NCI-H2227 (cell line): ENCODE results near the gene TLCD1.

ENCODE experiments used
- DNase-seq: peaks from one replicate; lab custom pipeline; 2025; ENCODE audit not compliant: unreplicated experiment; lab: John Stamatoyannopoulos, UW

TLCD1 gene

DNA sequence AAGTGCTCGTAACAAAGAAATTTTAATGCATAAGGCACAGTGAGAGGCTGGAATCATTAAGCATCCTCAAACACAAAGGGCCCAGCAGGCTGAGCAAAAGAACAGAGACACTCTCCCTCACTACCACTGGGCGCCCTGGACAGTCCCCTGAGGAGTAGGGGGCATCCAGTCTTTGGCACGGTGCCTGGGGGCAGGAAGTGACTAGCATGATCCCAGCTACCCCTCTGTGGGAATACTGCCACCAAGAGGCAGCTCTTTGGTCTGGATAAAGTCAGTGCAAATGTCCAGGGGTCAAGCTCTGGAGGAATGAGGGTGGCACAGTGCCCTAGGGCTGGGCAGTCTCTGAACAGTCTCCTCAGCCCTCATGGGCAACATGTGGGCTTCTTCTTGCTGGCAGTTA, 11.8 kb downstream of the TLCD1 start:
- DNase-seq, result no peak

DNA sequence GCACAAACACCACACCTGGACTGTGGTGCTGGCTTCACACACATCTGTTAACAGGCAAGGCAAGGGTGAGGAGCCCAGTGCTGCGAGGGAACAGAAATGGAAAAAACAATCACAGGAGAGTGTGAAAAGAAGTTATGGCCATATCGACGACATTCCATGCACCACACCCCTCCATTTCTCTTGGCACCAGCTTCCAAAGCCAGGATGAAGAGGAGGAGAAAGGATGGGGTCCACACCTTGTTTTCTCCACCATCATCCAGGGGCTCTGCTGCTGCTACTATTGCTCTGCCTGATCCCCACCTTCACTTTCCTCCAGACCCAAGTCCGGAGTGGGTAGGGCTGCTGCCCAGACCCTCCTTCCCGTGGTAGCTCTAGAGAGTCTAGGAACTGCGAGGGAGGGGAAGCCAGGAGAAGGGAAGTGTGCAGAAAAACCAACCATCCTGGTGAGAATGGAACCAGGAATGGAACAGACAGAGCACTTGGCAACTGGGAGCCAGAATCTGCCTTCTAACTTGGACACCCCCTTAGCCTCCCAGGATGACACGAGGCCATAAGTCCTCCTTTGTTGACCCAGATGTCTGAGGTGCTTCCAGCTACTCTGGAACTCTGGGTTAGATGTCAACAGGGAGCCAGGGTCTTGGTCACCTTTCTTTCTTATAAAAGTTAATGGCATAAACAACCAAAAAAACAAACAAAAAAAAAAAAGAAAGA, 13.2 kb downstream of the TLCD1 start:
- DNase-seq, result no peak

DNA sequence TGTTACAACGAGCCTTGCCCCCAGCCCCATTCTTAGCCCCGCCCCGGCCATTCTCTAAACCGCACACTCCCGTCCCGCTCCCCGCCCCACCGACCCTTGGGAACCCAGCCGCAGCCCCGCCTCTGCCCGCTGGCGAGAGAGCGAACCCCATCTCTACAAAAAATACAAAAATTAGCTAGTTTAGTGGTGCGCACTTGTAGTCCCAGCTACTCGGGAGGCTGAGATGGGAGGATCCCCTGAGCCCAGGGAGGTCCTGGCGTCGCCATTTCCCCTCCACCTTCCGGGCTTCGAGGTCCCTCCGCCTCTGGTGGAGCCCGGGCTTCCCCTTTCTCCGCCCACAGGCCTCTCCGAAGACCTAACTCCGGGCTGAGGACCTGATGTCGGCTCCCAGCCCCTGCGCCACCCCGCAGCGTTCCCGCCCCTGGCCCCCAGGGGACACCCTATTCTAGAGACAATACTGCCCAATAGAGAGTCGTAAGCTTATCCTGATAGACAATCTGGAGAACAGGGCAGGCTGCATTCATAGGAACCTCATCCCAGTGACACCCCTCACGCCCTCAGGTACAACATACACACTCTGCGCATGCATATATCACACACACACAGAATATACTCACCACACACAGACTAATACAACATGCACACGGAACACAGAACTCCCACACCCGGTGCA, 13.9 kb downstream of the TLCD1 start:
- no peak for DNase-seq

DNA sequence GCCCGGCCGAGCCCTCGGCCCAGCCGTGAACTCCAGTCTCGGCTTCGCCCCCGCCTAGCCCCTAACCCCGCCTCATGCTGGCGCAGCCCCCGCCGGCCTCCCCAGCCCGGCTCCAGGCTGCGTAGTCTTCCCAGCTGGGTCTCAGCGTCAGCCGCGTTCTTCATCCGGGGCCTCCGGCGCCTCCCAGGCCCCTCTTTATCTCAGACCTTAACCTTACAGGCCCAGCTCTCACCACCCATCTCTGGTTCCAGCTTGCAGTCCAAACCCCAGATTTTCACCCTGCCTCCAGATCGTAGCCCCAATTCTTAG, 14.4 kb downstream of the TLCD1 start, which contains the start of gene PROCA1:
Gene PROCA1 (minus strand): TSS at position 166 of the 309 bp plus-strand sequence. CDS start 228 bp downstream, outside the sequence.
- no peak for DNase-seq

DNA sequence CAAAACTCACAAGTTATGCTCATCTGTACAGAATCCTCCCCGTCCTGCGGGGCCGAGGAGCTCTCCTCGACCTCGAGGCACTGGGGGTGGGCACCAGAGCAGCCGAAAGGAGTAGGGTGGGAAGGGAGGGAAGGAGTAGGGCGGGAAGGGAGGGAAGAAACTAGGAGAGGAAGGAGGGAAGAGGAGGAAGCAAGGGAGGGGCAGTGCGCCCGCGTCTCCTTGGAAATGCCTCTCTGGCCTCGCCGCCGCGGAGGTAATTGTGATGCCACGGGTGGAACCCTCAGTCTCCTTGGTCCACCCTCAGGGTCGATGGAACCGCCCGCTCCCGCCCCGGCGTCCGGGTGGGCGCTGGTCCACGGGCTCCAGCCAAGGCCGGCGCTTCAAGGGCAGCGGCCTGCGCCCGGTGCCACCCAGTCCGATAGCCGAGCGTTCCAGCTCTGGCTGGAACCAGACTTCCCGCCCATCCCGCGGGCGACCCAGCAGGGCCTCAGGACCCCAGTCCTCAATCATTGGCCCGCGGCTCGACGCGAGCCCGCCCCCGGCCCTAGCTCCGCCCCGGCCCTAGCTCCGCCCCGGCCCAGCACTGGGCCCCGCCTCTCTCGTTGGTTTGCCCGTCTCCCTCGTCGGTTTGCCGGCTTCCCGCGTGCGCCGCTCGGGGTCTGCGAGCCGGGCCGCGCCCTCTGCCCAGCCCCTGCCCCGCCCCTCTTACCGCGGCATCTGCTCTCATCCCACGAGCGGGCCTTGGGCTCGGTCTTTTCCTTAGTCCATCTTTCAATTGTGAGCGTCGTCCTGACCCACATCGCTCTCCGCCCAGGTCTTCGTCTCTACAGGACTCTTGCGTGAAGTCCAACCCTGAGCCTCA, 14.9 kb downstream of the TLCD1 start:
- peak; percentile 90 for DNase-seq

DNA sequence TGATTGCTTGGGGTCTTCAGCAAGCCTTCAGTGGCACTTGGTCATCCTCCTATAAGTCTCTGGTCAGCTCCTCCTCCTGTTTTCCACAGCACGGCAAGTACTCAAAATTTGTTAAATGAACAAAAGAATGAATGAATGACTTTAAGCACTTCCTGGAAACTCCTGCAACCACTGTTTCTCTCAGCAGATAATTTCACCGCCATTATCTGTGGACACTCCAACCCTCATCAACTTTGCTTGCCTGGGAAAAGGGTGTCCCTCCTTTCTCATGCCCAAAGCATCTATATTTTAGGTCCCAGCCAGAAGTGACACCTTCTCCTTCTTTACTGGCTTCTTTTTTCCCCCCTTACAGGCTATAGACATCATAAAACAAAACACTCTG, 18.7 kb downstream of the TLCD1 start:
- no peak for DNase-seq

DNA sequence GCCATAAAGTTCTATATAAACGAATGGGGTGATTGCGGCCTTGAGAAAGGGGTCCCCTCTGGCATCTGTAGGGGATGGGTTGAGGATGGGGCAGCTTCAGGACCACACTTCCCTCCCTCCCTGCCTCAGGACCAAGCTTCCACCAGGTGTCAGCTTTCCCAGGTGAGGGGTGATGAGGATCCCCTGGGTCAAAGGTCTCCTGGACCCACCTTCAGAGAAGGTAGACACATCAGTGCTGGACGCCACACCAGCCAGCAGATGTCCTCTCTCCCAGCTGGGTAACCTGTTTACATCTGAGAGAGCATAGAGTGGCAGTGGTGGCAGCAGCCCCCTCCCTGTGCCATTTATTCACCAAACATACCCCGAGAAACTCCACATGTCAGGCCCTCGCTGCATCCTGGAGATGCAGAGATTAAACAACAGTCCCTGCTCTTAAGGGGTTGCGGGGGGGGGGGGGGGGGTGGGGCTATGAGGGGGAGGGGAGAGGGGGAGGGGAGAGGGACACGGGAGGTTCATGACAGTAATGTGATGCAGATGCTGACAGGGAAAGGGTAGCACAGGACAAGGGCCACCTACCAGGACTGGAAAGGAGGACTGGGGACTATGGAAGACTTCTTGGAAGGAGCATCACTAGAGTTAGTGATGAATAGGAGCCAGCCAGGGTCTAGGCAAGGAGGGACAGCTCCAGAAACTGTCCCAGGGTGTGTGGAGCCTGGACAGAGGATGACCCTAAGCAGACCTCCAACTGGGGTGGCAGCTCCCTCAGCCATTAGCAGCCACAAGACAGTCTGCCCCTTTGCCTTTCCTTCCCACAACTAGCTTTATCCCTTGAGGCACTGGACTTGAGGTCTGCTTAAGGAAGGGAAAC, 19.3 kb downstream of the TLCD1 start:
- no peak for DNase-seq

DNA sequence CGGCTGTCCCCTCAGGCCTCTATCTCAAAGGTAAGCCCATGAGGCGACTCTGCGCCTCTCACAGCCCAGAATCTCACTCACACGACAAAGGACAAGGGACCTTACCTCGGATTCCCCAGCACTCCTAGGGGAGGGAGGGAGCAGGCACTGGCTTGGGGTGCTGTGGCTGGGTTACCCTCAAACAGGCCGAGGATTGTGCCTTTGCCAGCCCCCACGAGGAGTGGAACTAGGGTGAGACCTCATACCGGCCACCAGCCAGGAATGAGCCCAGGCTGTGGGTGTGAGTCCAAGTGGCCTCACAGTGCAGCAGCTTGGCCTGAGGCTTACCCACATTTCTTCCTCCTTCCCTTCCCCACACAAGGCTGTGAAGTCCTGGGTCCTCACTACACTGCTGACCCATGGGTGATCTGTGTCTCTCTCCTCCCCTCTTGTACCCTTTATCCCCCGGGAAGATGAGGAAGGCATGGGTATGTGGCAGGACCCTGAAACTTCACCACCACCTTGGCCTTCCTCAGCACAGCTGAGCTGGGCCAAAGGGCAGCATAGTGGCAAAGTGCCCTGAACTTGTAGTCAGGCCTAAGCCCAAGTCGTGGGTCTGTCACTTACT, 20.2 kb downstream of the TLCD1 start:
- no peak for DNase-seq

DNA sequence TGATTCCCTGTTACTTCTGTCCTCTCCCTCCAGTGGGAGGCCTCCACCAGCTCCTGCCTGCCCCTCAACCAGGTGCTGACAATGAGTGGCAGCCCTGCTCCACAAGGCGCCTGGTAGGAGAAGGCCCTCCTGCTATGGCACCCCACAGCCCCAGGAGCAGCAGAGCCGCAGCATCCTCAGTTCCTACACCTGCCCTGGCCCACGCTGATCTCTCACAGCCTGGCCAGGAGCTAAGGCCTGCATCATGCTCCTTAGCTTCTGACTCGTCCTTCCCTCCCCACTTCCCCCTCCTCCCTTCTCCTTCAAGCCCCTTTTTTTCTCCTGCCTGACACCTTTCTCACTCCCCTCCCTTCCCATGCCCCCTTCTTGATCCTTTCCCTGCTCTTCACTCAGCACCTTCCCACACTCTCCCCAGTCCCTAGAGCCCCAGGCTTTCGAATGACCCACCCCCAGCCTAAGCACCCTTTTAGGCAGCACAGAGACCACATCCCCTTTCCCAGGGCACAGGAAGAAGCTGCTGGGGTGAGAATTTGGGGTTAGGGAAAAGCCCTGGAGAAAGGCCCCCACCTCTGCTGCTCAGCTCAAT, 20.9 kb downstream of the TLCD1 start:
- DNase-seq, result no peak

DNA sequence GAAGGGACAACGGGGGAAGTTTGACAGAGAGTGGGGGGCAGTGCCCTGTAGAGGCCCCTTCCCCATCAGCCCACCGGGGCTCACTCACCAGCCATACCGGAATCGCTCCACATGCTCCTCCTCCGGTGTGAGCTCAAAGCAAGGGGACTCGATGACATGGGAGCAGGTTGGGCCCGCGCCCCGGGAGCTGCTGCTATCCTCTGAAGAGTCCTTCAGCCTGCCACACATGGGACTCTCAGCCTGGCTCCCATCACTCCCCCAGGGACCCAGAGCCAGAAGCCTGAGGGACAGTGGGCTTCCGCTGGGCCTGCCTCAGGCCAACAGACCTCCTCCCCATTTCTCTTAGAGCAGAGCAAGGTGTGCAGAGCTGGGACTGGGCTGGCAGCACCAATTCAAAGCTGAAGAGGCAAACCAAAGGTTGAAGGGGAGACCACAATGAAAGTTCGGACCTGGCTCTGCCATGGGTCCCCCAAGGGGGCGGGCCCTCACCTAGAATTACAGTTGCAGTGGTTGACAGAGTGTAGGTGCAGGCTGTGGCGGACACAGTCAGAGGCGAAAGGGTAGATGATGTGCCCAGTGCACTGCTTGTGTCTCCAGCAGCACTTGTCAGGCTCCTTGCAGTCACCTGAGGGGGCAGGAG, 21.7 kb downstream of the TLCD1 start:
- no peak for DNase-seq

DNA sequence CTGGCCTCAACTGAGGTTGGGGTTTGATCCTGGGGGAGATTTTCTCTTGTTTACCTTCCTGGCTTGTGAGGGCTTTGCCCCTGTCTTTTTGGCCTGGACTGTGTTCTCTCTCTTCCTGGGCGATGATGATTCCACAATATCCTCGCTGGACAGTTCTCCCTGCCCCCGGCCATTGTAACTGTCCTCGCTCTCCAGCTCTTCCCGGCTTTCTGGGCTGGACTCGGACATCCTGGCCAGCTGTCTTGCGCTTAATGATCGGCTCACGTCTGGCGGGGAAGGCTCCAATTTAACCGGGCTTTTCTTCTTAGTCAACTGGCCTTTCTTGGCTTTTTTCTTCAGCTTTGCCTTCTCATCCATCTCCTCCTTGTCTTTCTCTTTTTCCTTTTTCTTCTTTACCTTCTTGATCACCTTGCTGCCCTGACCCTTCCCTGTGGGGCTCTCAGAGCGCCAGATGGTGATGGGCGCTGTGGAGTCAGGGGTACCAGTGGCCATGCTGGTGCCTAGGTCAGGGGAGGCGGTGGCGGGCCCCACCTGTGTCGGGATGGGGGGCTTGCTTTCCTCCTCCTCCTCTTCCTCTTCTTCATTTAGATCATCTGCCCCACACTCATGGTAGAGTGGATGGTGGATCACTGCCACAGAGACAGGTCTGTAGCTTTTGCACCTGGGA, 22.3 kb downstream of the TLCD1 start:
- no peak for DNase-seq

DNA sequence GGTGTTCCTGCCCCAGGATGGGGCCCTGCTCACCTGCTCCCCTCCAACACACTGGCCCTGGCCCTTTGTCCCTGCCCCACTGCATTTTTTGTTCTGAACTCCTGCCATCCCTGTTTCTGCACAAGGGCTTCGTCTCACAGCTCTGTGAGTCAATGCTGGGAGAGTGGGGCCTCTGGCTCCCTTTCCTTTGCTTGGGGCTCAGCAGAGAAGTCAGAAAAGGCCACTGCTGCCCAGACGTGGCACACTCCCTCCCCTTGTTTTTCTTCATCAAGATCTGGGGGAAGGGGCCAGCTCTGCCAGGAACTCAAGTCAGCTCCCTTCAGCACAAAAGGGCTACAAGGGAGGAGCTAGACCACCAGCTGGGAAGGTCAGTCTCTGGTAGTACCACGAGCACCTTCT, 23.3 kb downstream of the TLCD1 start:
- no peak for DNase-seq

DNA sequence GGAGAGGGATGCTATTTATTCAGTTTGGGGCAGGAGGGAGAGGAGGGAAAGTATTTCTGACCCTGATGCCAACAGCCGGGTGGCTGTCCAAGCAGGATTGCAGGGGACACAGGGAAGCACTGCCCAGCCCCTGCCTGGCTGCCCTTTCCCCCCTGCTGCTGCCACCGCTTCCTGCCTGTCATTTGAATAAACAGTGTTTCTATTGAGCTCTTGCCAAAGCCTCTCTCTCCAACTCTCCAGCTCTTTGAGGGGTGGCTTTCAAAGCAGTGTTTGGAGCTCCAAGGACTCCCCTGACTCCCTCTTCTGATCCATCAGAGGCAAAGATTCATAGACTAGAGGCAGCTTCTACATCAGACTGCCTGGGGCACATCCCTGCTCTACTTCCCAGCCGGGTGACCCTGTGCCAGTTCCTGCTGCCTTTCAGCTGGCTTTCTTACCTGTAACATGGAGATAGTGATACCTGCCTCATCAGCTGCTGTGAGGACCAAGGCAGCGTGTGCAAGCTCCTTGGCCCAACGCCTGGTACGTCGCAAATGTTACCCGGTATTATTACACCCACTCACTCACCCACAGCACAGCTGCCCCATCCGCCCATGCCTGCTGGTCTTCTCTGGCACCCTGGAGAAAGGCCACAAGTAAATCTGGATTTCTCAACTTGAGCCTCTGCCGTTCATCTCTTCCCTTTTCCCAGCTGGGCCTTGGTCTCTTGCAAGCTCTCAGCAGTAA, 23.8 kb downstream of the TLCD1 start:
- no peak for DNase-seq

DNA sequence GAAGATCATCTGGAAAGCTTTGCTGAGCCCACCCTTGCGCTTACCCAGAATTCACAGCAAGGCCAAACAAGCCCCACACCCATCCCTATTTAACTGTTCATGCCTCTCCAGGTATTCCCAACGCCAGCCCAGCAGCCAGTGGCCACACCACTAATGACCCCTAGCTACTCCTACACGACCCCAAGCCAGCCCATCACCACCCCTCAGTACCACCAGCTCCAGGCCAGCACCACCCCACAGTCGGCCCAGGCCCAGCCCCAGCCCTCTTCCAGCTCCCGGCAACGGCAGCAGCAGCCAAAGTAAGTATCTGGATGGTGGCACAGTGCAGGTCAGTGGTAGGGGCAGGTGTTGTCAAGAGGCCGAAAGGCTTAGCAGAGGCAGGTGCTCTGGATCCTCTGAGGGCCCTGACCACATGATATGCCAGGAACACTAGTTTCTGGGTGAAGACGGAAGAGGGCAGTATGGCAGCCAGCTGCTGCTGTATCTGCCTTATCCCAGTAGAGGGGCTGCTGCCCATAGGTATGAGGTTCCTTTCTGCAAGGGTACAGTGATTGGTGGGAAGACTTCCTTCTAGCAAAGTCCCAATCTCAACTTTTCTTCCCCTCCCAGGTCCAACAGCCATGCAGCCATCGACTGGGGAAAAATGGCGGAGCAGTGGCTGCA, 25.1 kb downstream of the TLCD1 start:
- DNase-seq, result no peak

DNA sequence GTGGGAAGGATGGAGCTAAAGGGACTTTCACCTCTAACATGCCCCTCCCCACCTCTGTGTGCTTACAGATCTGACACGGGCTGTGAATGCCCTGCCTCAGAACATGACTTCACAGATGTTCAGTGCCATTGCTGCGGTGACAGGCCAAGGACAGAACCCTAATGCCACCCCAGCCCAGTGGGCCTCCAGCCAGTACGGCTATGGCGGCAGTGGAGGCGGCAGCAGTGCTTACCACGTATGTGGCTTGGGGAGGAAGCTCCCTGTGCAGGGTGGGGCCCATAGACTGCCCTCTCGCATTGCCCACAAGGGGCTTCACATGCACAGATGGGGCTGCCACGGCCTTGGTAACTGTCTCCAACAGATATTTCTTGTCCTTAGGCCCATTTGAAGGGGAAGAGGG, 25.8 kb downstream of the TLCD1 start:
- no peak for DNase-seq

DNA sequence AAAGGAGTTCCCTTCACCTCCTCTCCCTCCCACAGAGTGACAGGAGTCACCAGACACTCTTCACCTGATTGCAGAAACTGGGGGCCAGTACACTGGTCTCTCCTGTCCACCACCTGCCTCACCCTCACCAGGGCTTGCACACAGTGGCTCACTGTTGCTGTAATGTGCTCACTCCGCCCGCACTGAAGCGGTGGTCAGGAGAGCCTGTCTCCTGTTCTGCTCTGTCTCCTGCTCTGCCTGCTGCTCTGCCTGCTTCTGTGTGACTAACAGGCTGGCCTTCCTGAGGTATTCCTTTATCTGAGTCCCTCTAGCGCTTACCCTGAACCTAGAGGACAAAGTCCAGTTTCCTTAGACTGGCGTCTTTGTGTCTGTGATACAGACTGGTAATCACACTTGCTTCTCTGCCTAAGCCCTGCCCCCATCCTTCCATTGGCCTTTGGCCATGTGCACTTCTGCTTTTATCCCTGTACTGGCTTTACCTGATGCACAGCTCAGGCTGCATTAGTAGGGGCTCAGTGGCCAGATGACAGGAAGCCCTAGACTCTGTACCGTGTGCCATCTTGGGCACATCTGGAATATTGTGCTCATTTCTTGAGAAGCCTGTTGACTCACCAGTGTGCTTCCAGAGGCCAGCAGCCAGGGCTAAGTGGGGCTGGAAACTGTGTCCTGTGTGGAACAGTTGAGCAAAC, 27.6 kb downstream of the TLCD1 start:
- DNase-seq, result no peak

DNA sequence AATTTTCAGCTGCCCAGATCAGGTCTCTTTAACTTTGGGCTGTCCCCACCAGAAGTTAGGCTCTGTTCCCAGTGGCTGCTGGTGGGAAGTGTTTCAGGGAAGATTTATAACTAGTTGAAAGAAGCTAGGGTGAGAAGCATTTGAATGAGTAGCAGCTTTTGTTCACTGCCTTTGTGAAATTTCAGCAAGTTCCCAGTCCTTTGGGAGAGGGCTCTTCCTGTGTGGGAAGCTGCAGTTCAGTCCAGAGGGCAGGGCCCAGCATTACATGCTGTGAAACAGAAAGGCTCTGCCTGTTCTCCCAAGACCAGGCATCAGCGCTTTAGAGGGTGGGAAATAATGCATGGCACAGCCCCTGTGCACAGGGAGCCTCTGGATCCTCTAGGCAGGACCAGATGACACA, 32.2 kb downstream of the TLCD1 start:
- no peak for DNase-seq

DNA sequence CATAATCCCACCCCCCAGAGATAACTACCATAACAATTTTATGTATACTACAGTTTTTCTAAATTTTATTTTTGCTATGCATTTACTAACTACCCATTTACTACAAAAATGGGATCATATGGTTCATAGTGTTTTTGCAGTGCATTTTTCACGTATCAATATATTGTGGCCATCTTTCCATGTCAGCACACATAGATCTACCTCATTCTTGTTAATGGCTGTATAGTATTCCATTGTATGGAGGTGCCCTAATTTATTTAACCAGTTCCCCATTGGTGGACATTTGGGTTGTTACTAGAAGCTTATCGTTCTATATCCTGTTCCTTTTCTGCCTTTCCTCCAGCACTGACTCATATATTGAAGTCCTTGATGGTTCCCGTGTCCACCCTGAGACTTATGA, 37.0 kb downstream of the TLCD1 start:
- no peak for DNase-seq
